Measurements from ENCODE around the gene TOM1L2. TPM values are rescaled to one million over a fixed set of nuclear protein-coding genes. Genes with fewer than 3 reads are reported as not detected.

The TOM1L2 gene
- total RNA-seq, 2 donors from 2014 or later: 55.2 to 60.8 TPM

GRCh38 chr17:17836818-17837379 lies 135.3 kb downstream of the TOM1L2 start, which contains the start of gene SREBF1:
SREBF1 (minus strand) TSS chr17:17836986; CDS start chr17:17836817, 169 bp downstream.
- peak; percentile 87 for DNase-seq (ENCODE audit: low spot score)
- intact Hi-C loops (cut with DNase I): no loop called here

- intact Hi-C loops (cut with DNase I): no loop called here
- peak; percentile 99 for DNase-seq (ENCODE audit: low spot score)
Observed at GRCh38 chr17:17836250-17836817, 135.9 kb downstream of the TOM1L2 start.

- intact Hi-C loops (cut with DNase I): no loop called here
Observed at GRCh38 chr17:17835415-17836249, 136.6 kb downstream of the TOM1L2 start.

GRCh38 chr17:17834974-17835373 lies 137.2 kb downstream of the TOM1L2 start:
- intact Hi-C loops (cut with DNase I): no loop called here
- no peak for DNase-seq (ENCODE audit: low spot score)

More at GRCh38 chr17:17835415-17836249, 136.6 kb downstream of the TOM1L2 start:
- DNase-seq (ENCODE audit: low spot score): no peak

- no peak for DNase-seq (ENCODE audit: low spot score)
- intact Hi-C loops (cut with DNase I): no loop called here
Observed at GRCh38 chr17:17833658-17834357, 138.4 kb downstream of the TOM1L2 start.

GRCh38 chr17:17832032-17832363 lies 140.2 kb downstream of the TOM1L2 start:
- DNase-seq (ENCODE audit: low spot score): no peak
- intact Hi-C loops (cut with DNase I): no loop called here

- intact Hi-C loops (cut with DNase I): no loop called here
- DNase-seq (ENCODE audit: low spot score): no peak
Observed at GRCh38 chr17:17831208-17832031, 140.8 kb downstream of the TOM1L2 start.

- DNase-seq (ENCODE audit: low spot score): no peak
- intact Hi-C loops (cut with DNase I): no loop called here
Observed at GRCh38 chr17:17830740-17831207, 141.4 kb downstream of the TOM1L2 start.

- intact Hi-C loops (cut with DNase I): no loop called here
- DNase-seq (ENCODE audit: low spot score): no peak
Observed at GRCh38 chr17:17830269-17830567, 142.0 kb downstream of the TOM1L2 start.

- intact Hi-C loops (cut with DNase I): no loop called here
- DNase-seq (ENCODE audit: low spot score): no peak
Observed at GRCh38 chr17:17827826-17828621, 144.2 kb downstream of the TOM1L2 start.

GRCh38 chr17:17826942-17827785 lies 145.0 kb downstream of the TOM1L2 start:
- intact Hi-C loops (cut with DNase I): no loop called here
- no peak for DNase-seq (ENCODE audit: low spot score)

GRCh38 chr17:17826342-17826713 lies 145.9 kb downstream of the TOM1L2 start:
- intact Hi-C loops (cut with DNase I): no loop called here
- DNase-seq (ENCODE audit: low spot score): no peak

- intact Hi-C loops (cut with DNase I): no loop called here
- DNase-seq (ENCODE audit: low spot score): no peak
Observed at GRCh38 chr17:17824783-17825614, 147.2 kb downstream of the TOM1L2 start.

GRCh38 chr17:17824119-17824782 lies 147.9 kb downstream of the TOM1L2 start:
- intact Hi-C loops (cut with DNase I): no loop called here
- DNase-seq (ENCODE audit: low spot score): no peak

- intact Hi-C loops (cut with DNase I): no loop called here
- peak; percentile 94 for DNase-seq (ENCODE audit: low spot score)
Observed at GRCh38 chr17:17823433-17824118, 148.6 kb downstream of the TOM1L2 start.

GRCh38 chr17:17822616-17823015 lies 149.6 kb downstream of the TOM1L2 start:
- DNase-seq (ENCODE audit: low spot score): no peak
- intact Hi-C loops (cut with DNase I): no loop called here

Data from posterior vena cava (tissue), 2 donors.